Measurements from ENCODE around the gene NME8. TPM values are rescaled to one million over a fixed set of nuclear protein-coding genes. Genes with fewer than 3 reads are reported as not detected.
A peak's percentile ranks its signal among the peaks of the same experiment; 100 is the strongest.

Gene NME8
- total RNA-seq, 2 donors from 2014 or later, result 2.3 to 9.2 TPM

DNA sequence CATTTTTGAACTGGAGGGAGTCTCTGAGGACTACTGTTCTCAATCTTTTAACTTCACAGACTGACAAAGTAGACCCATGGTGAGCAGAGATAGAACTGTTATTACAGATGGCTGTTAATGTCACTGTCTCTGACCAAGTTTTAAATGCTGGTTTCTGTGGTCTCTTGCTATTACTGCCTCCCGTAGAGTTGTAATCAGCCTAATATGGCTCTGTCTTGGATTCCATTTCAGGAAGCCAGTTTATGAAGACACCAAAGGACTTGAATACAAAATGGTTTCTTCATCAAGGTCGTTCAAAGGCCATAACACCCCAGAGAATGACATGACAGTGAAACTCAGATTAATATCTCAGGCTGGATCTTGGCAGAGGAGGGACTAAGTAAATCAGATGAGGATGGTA is 64.4 kb downstream of the NME8 start:
- Mint-ChIP-seq H3K9me3 (no peaks in the 10 kb centered on the region), H3K36me3 (ENCODE audit: low read depth) (no peaks in the 10 kb centered on the region), H3K27me3 (ENCODE audit: insufficient read depth) (peaks cover 54% of the 10 kb centered on the region), H3K4me3 (no peak overlapping the region), H3K27ac (no peak overlapping the region), H3K4me1 (peaks cover 1% of the 10 kb centered on the region)
- H3K4me1 ChIP-seq (ENCODE audit: control insufficient read depth, insufficient read depth, low read length), result no peaks in the 10 kb centered on the region
- H3K27me3 ChIP-seq (ENCODE audit: control insufficient read depth, insufficient read depth, low read length, poor library complexity, severe bottlenecking), result peaks cover 65% of the 10 kb centered on the region
- no peaks in the 10 kb centered on the region for H3K36me3 ChIP-seq (ENCODE audit: control insufficient read depth, insufficient read depth, low read length)
- H3K4me3 ChIP-seq (ENCODE audit: low read length), result no peak overlapping the region
- DNase-seq, result no peak
- TF ChIP-seq, protein P1, sequence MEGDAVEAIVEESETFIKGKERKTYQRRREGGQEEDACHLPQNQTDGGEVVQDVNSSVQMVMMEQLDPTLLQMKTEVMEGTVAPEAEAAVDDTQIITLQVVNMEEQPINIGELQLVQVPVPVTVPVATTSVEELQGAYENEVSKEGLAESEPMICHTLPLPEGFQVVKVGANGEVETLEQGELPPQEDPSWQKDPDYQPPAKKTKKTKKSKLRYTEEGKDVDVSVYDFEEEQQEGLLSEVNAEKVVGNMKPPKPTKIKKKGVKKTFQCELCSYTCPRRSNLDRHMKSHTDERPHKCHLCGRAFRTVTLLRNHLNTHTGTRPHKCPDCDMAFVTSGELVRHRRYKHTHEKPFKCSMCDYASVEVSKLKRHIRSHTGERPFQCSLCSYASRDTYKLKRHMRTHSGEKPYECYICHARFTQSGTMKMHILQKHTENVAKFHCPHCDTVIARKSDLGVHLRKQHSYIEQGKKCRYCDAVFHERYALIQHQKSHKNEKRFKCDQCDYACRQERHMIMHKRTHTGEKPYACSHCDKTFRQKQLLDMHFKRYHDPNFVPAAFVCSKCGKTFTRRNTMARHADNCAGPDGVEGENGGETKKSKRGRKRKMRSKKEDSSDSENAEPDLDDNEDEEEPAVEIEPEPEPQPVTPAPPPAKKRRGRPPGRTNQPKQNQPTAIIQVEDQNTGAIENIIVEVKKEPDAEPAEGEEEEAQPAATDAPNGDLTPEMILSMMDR (conservative IDR thresholded peaks at IDR 0.05), result no peak
- H3K9me3 ChIP-seq (ENCODE audit: control insufficient read depth, low read length), result no peaks in the 10 kb centered on the region
- no peak overlapping the region for H3K27ac ChIP-seq (ENCODE audit: low read depth, low read length)
- WGBS, 2 experiments (ENCODE audit: insufficient coverage in 1 of 2, insufficient read length in 1 of 2), result 80 to 82% methylated on average over 2 of the region's 2 CpGs
- no peak overlapping the region for H3K9ac ChIP-seq (ENCODE audit: extremely low read depth, low read length, poor library complexity, severe bottlenecking)

GRCh38 chr7:37915438-37915837 is 67.0 kb downstream of the NME8 start:
- Histone ChIP-seq H3K36me3 (ENCODE audit: control insufficient read depth, insufficient read depth, low read length) (no peaks in the 10 kb centered on the region), H3K9me3 (ENCODE audit: control insufficient read depth, low read length) (no peaks in the 10 kb centered on the region), H3K27me3 (ENCODE audit: control insufficient read depth, insufficient read depth, low read length, poor library complexity, severe bottlenecking) (peaks cover 91% of the 10 kb centered on the region), H3K4me1 (ENCODE audit: control insufficient read depth, insufficient read depth, low read length) (no peaks in the 10 kb centered on the region), H3K9ac (ENCODE audit: extremely low read depth, low read length, poor library complexity, severe bottlenecking) (no peak overlapping the region), H3K27ac (ENCODE audit: low read depth, low read length) (no peak overlapping the region), H3K4me3 (ENCODE audit: low read length) (no peak overlapping the region)
- 80 to 89% methylated on average over 3 to 5 of the region's 5 CpGs for WGBS, 2 experiments (ENCODE audit: insufficient coverage in 1 of 2, insufficient read length in 1 of 2)
- Mint-ChIP-seq H3K4me3 (no peak overlapping the region), H3K27me3 (ENCODE audit: insufficient read depth) (peaks cover 81% of the 10 kb centered on the region), H3K9me3 (no peaks in the 10 kb centered on the region), H3K4me1 (peaks cover 5% of the 10 kb centered on the region), H3K27ac (no peak overlapping the region), H3K36me3 (ENCODE audit: low read depth) (no peaks in the 10 kb centered on the region)
- no peak for DNase-seq
- TF ChIP-seq, protein P1 (conservative IDR thresholded peaks at IDR 0.05), result no peak

GRCh38 chr7:37916017-37916672 is 67.7 kb downstream of the NME8 start:
- WGBS, 2 experiments (ENCODE audit: insufficient coverage in 1 of 2, insufficient read length in 1 of 2), result 22 to 54% methylated on average over 22 to 57 of the region's 57 CpGs
- Mint-ChIP-seq H3K4me3 (peak overlapping the region; percentile 49), H3K36me3 (ENCODE audit: low read depth) (no peaks in the 10 kb centered on the region), H3K4me1 (peaks cover 7% of the 10 kb centered on the region), H3K9me3 (no peaks in the 10 kb centered on the region), H3K27ac (no peak overlapping the region), H3K27me3 (ENCODE audit: insufficient read depth) (peaks cover 81% of the 10 kb centered on the region)
- peak; percentile 73 for DNase-seq
- H3K4me3 ChIP-seq (ENCODE audit: low read length), result peak overlapping the region; percentile 75
- TF ChIP-seq, protein P1 (conservative IDR thresholded peaks at IDR 0.05), result no peak
- H3K4me1 ChIP-seq (ENCODE audit: control insufficient read depth, insufficient read depth, low read length), result no peaks in the 10 kb centered on the region
- H3K9me3 ChIP-seq (ENCODE audit: control insufficient read depth, low read length), result no peaks in the 10 kb centered on the region
- H3K27me3 ChIP-seq (ENCODE audit: control insufficient read depth, insufficient read depth, low read length, poor library complexity, severe bottlenecking), result peaks cover 93% of the 10 kb centered on the region
- no peaks in the 10 kb centered on the region for H3K36me3 ChIP-seq (ENCODE audit: control insufficient read depth, insufficient read depth, low read length)
- H3K27ac ChIP-seq (ENCODE audit: low read depth, low read length), result no peak overlapping the region
- no peak overlapping the region for H3K9ac ChIP-seq (ENCODE audit: extremely low read depth, low read length, poor library complexity, severe bottlenecking)

All from endodermal cell (in vitro differentiated cells).